IgD-negative memory B cell (primary cell): ENCODE measurements around the gene C16orf87. TPM values are rescaled to one million over a fixed set of nuclear protein-coding genes. Genes with fewer than 3 reads are reported as not detected.
"Not testable (repeated sequence)": the region's sequence is repeated elsewhere in the genome, so short reads cannot be mapped to it uniquely, and the experiment has no call there.

Experiments
- H3K27ac Mint-ChIP-seq, 3 donors: one replicate each; pipeline ENCODE4 v1.8.0; 2020 to 2022; ENCODE audit warnings: mild to moderate bottlenecking in 3 of 3, mixed read lengths in 3 of 3, moderate library complexity in 1 of 3
- H3K27me3 Mint-ChIP-seq: one replicate; pipeline ENCODE4 v1.8.0; 2021; ENCODE audit warnings: mixed read lengths
- H3K36me3 Mint-ChIP-seq: one replicate; pipeline ENCODE4 v1.8.0; 2020; ENCODE audit warnings: mild to moderate bottlenecking, mixed read lengths
- H3K4me1 Mint-ChIP-seq, 3 donors: one replicate each; pipeline ENCODE4 v1.8.0; 2020 to 2022; ENCODE audit warnings: mixed read lengths in 3 of 3, mild to moderate bottlenecking in 1 of 3
- H3K4me3 Mint-ChIP-seq, 4 donors: one replicate each; pipeline ENCODE4 v1.8.0; 2020 to 2022; ENCODE audit warnings: mild to moderate bottlenecking in 4 of 4, mixed read lengths in 4 of 4, moderate library complexity in 3 of 4
- H3K9me3 Mint-ChIP-seq, 3 donors: one replicate each; pipeline ENCODE4 v1.8.0; 2020 to 2021; ENCODE audit warnings: mixed read lengths in 3 of 3, mild to moderate bottlenecking in 1 of 3
- polyA plus RNA-seq: library from polyadenylated mRNA; unstranded; fragments of 300-500 nt; fragmentation: Illumina TruSeq; gene quantifications from one replicate; pipeline ENCODE4 v1.2.3, GENCODE V29; 2021

C16orf87 gene
- 14.5 TPM for polyA plus RNA-seq

DNA sequence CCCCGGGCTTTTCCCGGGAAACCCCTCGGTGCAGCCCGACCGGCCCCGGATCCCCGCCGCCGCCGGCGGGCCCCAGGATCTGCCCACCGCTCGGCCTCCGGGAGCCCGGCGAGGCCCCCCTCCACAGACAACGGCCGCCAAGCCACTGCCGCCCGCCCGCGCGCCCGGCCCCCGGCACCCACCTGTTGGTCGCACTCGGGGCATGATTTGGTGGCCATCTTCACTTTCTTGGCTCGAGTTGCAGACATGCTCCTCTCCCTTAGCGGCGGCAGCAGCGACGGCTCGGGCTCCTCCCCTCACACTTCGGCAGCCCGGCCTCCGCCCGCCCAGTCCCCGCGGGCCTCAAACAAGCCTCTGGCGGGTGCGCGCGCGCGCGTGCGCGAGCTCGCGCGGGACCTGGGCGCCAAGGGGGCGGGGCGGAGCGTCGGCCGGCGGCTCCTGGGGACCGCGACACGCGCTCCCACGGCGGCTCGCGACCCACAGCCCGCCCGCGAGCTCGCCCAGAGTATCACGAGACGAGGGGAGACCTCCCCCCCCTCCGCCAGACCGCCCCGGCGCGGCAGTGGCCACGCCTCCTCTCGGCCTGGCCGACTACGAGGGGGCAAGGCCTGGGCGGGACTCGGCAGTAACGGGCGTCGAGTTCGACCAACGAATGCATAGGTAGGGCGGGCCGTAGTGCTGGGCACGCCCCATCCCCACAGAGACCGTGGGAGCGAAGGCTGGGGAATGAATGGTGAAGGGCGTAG, at the start of gene C16orf87:
Gene C16orf87, minus strand, starts transcription at position 279 of the 746 bp plus-strand sequence. Its CDS starts 31 bp downstream, at position 248.
- peak within 1 kb of the TSS; percentile 96 to 99 (median 98) for H3K4me3 Mint-ChIP-seq
- H3K36me3 Mint-ChIP-seq = no peaks in the 10 kb centered on the region
- peaks cover 46 to 60% (median 55%) of the 10 kb centered on the region in 3 donors for H3K4me1 Mint-ChIP-seq
- no peaks in the 10 kb centered on the region for H3K9me3 Mint-ChIP-seq
- H3K27ac Mint-ChIP-seq = peak within 1 kb of the TSS; percentile 94 to 95 (median 94)
- no peaks in the 10 kb centered on the region for H3K27me3 Mint-ChIP-seq

DNA sequence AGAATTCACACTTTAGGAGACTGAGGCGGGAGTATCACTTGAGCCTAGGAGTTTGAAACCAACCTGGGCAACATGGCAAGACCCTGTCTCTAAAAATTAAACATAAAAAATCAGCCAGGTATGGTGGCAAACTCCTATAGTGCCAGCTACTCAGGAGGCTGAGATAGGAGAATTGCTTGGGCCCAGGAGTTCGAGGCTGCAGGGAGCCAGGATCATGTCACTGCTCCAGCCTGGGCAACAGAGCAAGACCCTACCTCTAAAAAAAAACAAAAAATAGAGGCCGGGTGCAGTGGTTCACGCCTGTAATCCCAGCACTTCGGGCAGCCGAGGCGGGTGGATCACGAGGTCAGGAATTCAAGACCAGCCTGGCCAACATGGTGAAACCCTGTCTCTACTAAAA, 44.3 kb upstream of the C16orf87 start:
- no peaks in the 10 kb centered on the region for H3K9me3 Mint-ChIP-seq
- no peak overlapping the region for H3K4me3 Mint-ChIP-seq
- H3K27me3 Mint-ChIP-seq = peaks cover under 1% of the 10 kb centered on the region
- no peaks in the 10 kb centered on the region for H3K36me3 Mint-ChIP-seq
- no peak overlapping the region for H3K27ac Mint-ChIP-seq
- peaks cover 0 to under 1% (median 0%) of the 10 kb centered on the region in 3 donors for H3K4me1 Mint-ChIP-seq

DNA sequence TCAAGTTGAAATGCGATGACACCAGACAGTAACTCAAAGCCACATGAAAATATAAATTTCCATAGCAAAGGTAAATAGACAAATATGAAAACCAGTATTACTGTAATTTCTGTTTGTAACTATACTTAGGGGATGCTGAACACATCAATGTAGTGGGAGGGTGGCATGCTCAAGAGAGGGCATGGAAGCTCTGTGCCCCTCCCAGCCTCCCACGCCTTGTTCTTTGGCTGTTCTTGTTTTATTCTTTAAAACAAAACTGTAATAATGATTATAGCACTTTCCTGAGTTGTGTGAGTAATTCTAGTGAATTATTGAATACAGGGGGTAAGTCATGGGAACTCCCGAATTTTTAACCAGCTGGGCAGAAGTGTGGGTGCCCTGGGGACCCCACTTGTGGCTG, 42.2 kb upstream of the C16orf87 start:
- Mint-ChIP-seq H3K27me3 (no peaks in the 10 kb centered on the region), H3K4me3 (no peak overlapping the region), H3K36me3 (no peaks in the 10 kb centered on the region), H3K4me1 (peaks cover 0 to 2% (median 0%) of the 10 kb centered on the region in 3 donors), H3K9me3 (no peaks in the 10 kb centered on the region), H3K27ac (no peak overlapping the region)

DNA sequence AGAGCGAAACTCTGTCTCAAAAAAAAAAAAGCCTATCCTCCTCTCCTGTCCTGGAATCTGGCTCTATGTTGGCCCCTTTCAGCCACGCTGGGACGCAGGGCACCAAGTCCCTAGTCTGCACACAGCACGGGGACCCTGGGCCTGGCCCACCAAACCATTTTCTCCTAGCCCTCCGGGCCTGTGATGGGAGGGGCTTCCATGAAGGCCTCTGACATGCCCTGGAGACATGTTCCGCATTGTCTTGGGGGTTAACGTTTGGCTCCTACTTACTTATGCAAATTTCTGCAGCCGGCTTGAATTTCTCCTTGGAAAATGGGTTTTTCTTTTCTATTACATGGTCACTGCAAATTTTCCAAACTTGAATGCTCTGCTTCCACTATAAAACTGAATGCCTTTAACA, 40.6 kb upstream of the C16orf87 start:
- Mint-ChIP-seq H3K36me3 (peaks cover 2% of the 10 kb centered on the region), H3K4me3 (no peak overlapping the region), H3K4me1 (peaks cover 0 to 4% (median 2%) of the 10 kb centered on the region in 3 donors), H3K9me3 (peaks cover 0 to 2% (median 0%) of the 10 kb centered on the region in 3 donors), H3K27ac (no peak overlapping the region), H3K27me3 (no peaks in the 10 kb centered on the region)

DNA sequence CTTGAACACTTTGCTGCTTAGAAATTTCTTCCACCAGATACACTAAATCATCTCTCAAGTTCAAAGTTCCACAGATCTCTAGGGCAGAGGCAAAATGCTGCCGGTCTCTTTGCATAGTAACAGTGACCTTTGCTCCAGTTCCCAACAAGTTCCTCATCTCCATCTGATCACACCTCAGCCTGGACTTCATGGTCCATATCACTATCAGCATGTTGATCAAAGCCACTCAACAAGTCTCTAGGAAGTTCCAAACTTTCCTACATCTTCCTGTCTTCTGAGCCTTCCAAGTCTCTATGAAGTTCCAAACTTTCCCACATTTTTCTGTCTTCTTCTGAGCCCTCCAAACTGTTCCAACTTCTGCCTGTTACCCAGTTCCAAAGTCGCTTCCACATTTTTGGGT, 37.9 kb upstream of the C16orf87 start:
- peaks cover 8 to 11% (median 9%) of the 10 kb centered on the region in 3 donors for H3K4me1 Mint-ChIP-seq
- not testable (repeated sequence) for H3K27ac Mint-ChIP-seq, H3K27me3 Mint-ChIP-seq, H3K36me3 Mint-ChIP-seq, H3K9me3 Mint-ChIP-seq, H3K4me3 Mint-ChIP-seq

GRCh38 chr16:46867486-46867885, 36.5 kb upstream of the C16orf87 start:
- not testable (repeated sequence) for H3K36me3 Mint-ChIP-seq, H3K4me3 Mint-ChIP-seq, H3K9me3 Mint-ChIP-seq, H3K27me3 Mint-ChIP-seq, H3K27ac Mint-ChIP-seq
- peaks cover 11 to 13% (median 13%) of the 10 kb centered on the region in 3 donors for H3K4me1 Mint-ChIP-seq

DNA sequence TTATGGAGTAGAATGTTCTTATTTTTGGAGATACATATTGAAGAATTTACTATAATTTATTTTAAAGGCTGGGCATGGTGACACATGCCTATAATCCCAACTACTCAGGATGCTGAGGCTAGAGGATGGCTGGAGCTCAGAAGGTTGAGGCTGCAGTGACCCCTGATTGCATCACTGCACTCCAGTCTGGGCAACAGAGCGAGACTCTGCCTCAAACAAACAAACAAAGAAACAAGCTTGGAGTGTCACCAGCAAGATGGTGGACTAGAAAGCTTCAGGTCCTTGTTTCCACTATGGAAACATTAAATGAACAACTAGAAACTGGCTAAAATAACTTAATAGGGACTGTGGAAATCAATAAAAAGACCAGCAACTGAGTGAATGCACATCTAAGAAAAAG, 35.3 kb upstream of the C16orf87 start:
- H3K27ac Mint-ChIP-seq = no peak overlapping the region
- no peaks in the 10 kb centered on the region for H3K27me3 Mint-ChIP-seq
- H3K9me3 Mint-ChIP-seq = peaks cover 0 to 2% (median 0%) of the 10 kb centered on the region in 3 donors
- peaks cover 2% of the 10 kb centered on the region for H3K36me3 Mint-ChIP-seq
- H3K4me1 Mint-ChIP-seq = peaks cover 11 to 19% (median 13%) of the 10 kb centered on the region in 3 donors
- no peak overlapping the region for H3K4me3 Mint-ChIP-seq

DNA sequence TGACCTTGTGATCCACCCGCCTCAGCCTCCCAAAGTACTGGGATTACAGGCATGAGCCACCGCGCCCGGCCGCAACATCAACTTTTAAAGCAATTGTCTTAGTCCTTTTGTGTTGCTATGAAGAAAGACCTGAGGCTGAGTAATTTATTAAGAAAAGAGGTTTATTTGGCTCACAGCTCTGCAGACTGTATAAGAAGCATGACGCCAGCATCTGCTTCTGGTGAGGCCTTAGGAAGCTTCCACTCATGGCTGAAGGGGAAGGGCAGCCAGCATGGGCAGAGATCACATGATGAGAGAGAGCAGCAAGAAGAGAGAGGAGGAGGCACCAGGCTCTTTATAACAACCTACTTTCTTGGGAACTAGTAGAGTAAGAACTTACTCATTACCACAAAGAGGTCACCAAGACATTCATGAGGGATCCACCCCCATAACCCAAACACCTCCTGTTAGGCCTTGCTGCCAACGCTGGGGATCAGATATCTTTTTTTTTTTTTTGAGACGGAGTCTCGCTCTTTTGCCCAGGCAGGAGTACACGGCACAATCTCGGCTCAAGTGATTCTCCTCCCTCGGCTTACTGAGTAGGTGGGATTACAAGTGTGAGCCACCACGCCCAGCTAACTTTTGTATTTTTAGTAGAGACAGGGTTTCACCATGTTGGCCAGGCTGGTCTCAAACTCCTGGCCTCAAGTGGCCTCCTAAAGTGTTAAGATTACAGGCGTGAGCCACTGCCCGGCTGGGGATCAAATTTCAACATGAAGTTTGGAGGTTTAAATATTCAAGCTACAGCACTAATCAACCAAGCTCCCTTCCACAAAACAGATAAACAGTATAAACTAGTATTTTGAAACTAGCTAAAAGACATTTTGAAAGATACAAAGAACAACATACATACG, 31.8 kb upstream of the C16orf87 start:
- no peaks in the 10 kb centered on the region for H3K27me3 Mint-ChIP-seq
- H3K36me3 Mint-ChIP-seq = peaks cover 2% of the 10 kb centered on the region
- H3K9me3 Mint-ChIP-seq = peaks cover 0 to 2% (median 0%) of the 10 kb centered on the region in 3 donors
- H3K4me3 Mint-ChIP-seq = no peak overlapping the region
- peaks cover 12 to 19% (median 13%) of the 10 kb centered on the region in 3 donors for H3K4me1 Mint-ChIP-seq
- peak overlapping the region in 1 of 3 donors; percentile 38 for H3K27ac Mint-ChIP-seq

DNA sequence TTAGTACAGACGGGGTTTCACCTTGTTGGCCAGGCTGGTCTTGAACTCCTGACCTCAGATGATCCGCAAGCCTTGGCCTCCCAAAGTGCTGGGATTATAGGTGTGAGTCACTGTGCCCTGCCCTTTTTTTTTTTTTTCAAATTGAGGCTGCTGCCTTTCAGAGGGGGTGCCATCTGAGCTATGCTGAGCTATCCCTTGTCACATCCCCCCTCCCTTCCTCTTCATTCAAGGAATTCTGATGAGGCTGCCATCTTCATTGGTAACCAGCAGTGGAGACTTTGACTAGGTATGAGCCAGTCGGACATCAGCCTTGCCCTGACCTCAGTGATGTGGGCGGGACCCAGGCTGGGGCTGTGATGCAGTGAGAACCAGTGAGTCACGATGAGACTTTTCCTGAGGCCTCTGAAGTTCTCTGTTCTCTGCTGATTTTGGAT, 28.8 kb upstream of the C16orf87 start:
- H3K4me3 Mint-ChIP-seq = no peak overlapping the region
- peak overlapping the region in 1 of 3 donors; percentile 43 for H3K27ac Mint-ChIP-seq
- H3K27me3 Mint-ChIP-seq = no peaks in the 10 kb centered on the region
- H3K36me3 Mint-ChIP-seq = no peaks in the 10 kb centered on the region
- peaks cover 9 to 19% (median 12%) of the 10 kb centered on the region in 3 donors for H3K4me1 Mint-ChIP-seq
- H3K9me3 Mint-ChIP-seq = no peaks in the 10 kb centered on the region

GRCh38 chr16:46858151-46858550, 27.2 kb upstream of the C16orf87 start:
- Mint-ChIP-seq H3K4me3 (no peak overlapping the region), H3K27ac (no peak overlapping the region), H3K4me1 (peaks cover 3 to 17% (median 4%) of the 10 kb centered on the region in 3 donors)

DNA sequence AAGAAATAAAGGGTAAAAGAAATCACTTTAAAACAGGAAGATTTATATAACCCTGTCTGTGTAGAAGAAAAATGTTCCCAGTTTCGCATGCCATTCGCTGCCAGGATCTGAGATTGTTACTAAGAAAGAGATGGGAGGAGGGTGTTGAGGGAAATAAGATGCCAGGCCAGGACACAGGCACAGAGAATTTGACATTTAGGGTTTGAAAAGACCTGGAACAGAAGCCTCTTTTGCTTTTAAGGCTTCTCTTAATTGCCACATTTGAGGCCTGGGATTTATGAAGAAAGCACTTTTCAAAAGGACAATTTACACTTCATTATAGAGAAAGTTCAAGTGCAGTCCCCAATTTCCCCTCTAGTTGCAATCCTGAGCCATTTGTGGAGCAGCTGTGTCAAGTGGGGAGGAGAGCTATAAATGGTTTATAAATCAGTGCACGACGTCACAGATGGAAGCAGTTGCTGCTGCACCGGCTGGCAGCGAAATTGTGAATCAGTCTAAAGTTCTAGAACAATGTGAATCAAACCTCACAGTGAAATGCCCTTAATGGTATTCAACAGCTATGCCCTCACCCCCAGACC, 26.5 kb upstream of the C16orf87 start:
- Mint-ChIP-seq H3K4me1 (peaks cover 3 to 13% (median 4%) of the 10 kb centered on the region in 3 donors), H3K27me3 (no peaks in the 10 kb centered on the region), H3K9me3 (no peaks in the 10 kb centered on the region), H3K27ac (no peak overlapping the region), H3K36me3 (peaks cover 2% of the 10 kb centered on the region), H3K4me3 (no peak overlapping the region)

More at GRCh38 chr16:46858151-46858550, 27.2 kb upstream of the C16orf87 start:
- Mint-ChIP-seq H3K36me3 (peaks cover 2% of the 10 kb centered on the region), H3K27me3 (no peaks in the 10 kb centered on the region), H3K9me3 (no peaks in the 10 kb centered on the region)

DNA sequence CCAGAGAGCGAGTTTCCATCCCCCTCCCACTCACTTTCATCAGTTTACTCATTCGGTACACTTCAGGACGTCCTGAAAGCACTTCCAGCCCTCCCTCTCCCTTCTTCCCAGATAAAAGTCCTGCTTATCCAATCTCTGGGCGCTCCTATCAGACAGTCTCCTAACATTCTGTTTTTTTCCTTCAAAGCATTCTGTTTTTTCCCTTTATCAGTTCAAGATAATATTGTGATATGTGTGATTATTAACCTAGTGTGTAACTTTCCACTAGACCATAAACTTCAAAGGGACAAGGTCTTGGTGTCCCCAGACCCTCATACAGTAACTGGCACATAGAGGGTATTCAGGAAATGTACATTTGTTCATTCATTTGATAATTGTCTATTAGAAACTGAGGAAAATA, 24.4 kb upstream of the C16orf87 start:
- Mint-ChIP-seq H3K9me3 (no peaks in the 10 kb centered on the region), H3K27ac (no peak overlapping the region), H3K4me3 (no peak overlapping the region), H3K36me3 (peaks cover 2% of the 10 kb centered on the region), H3K27me3 (no peaks in the 10 kb centered on the region), H3K4me1 (peaks cover 10 to 16% (median 16%) of the 10 kb centered on the region in 3 donors)

GRCh38 chr16:46854846-46855245, 23.9 kb upstream of the C16orf87 start:
- no peaks in the 10 kb centered on the region for H3K9me3 Mint-ChIP-seq
- no peak overlapping the region for H3K27ac Mint-ChIP-seq
- H3K27me3 Mint-ChIP-seq = no peaks in the 10 kb centered on the region
- no peak overlapping the region for H3K4me3 Mint-ChIP-seq
- H3K4me1 Mint-ChIP-seq = peaks cover 10 to 16% (median 15%) of the 10 kb centered on the region in 3 donors
- H3K36me3 Mint-ChIP-seq = peaks cover 2% of the 10 kb centered on the region

DNA sequence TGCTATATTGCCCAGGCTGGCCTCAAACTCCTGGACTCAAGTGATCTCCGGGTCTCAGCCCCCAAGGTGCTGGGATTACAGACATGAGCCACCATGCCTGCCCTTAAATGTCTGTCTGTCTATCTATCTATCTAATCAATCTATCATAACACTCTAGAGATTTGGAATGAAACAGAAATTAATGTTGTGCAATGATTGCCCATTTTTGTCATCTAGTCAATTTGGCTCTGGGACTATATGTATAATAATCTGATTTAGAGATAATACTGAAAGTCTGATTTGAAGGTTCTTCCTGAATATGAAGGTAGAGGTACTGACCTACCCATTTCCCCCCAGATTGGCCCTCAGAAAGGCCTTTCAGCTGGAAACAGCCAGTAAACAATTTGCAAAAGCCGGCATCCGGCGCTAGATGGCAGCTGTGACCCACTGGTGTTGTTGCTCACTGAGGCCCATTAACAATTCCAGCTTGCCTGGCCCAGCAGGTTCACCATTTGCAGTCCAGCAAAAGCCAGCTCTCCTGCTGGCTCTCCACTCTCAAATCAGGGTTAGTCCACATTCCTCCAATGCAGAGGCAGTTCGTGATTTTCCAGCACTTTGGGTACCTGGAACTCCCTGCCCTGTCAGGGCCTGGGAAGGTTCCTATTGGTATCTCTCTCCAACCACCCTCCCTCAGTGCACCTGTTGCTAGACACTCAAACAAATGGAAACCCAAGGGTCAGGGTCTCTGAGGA, 22.9 kb upstream of the C16orf87 start:
- no peaks in the 10 kb centered on the region for H3K27me3 Mint-ChIP-seq
- peaks cover 2% of the 10 kb centered on the region for H3K36me3 Mint-ChIP-seq
- no peak overlapping the region for H3K27ac Mint-ChIP-seq
- peaks cover 10 to 16% (median 15%) of the 10 kb centered on the region in 3 donors for H3K4me1 Mint-ChIP-seq
- H3K4me3 Mint-ChIP-seq = no peak overlapping the region
- H3K9me3 Mint-ChIP-seq = no peaks in the 10 kb centered on the region
